Calu3 (cell line): ENCODE data around the gene C1QTNF2. TPM values are rescaled to one million over a fixed set of nuclear protein-coding genes. Genes with fewer than 3 reads are reported as not detected.
A peak's percentile ranks its signal among the peaks of the same experiment; 100 is the strongest.

Experiments
- Bru-seq: library from RNA; stranded (reverse); fragments of 400-500 nt; gene quantifications from one replicate; lab custom pipeline; 2021; lab: Mats Ljungman, UMichigan
- BruChase-seq, 2 experiments: library from RNA; stranded (reverse); fragments of 400-500 nt; gene quantifications; one replicate each; lab custom pipeline; 2021; lab: Mats Ljungman, UMichigan
- BruUV-seq: library from RNA; stranded (reverse); fragments of 400-500 nt; replicated peaks from 2 replicates; lab custom pipeline; 2021; lab: Mats Ljungman, UMichigan
- CTCF ChIA-PET: fragments of 300-600 bp; sonication (Branson Sonifier 250); formaldehyde crosslinking; loops from one replicate; lab custom pipeline; 2022; ENCODE audit warnings: antibody characterized with exemption; lab: Charles Lee
- DNase-seq: peaks from one replicate; pipeline ENCODE4 v3.0.0; 2022
- H3K27ac Mint-ChIP-seq: one replicate; pipeline ENCODE4 v1.8.0; 2022; ENCODE audit warnings: mixed read lengths; ENCODE audit not compliant: unreplicated experiment
- H3K27me3 Mint-ChIP-seq: one replicate; pipeline ENCODE4 v1.8.0; 2022; ENCODE audit warnings: mixed read lengths; ENCODE audit not compliant: unreplicated experiment
- H3K36me3 Mint-ChIP-seq: one replicate; pipeline ENCODE4 v1.8.0; 2022; ENCODE audit warnings: mild to moderate bottlenecking, moderate library complexity, mixed read lengths; ENCODE audit not compliant: insufficient read depth, unreplicated experiment
- H3K4me1 Mint-ChIP-seq: one replicate; pipeline ENCODE4 v1.8.0; 2022; ENCODE audit warnings: mild to moderate bottlenecking, low read depth, mixed read lengths; ENCODE audit not compliant: unreplicated experiment
- H3K4me3 Mint-ChIP-seq: one replicate; pipeline ENCODE4 v1.8.0; 2022; ENCODE audit warnings: mild to moderate bottlenecking, low read depth, moderate library complexity, mixed read lengths; ENCODE audit not compliant: unreplicated experiment
- H3K9me3 Mint-ChIP-seq: one replicate; pipeline ENCODE4 v1.8.0; 2022; ENCODE audit warnings: low read depth, mixed read lengths; ENCODE audit not compliant: unreplicated experiment
- CTCF ChIP-seq: fragments of 200-600 bp; IDR thresholded peaks from one replicate; pipeline ENCODE4 v1.8.0; 2022; ENCODE audit warnings: antibody characterized with exemption; ENCODE audit not compliant: unreplicated experiment
- intact Hi-C: fragments of 100-400 bp; cut with micrococcal nuclease; formaldehyde crosslinking; loops from one replicate; pipeline ENCODE4 v1.10.0; 2022; ENCODE audit not compliant: unreplicated experiment
- long read RNA-seq: library from polyadenylated mRNA; stranded (forward); transcript quantifications from one replicate; pipeline ENCODE4 v2.0.0, GENCODE V29; 2022
- total RNA-seq: library from RNA; stranded (reverse); gene quantifications from 2 replicates; pipeline ENCODE4 v1.2.3, GENCODE V29; 2022

C1QTNF2 gene, protein sequence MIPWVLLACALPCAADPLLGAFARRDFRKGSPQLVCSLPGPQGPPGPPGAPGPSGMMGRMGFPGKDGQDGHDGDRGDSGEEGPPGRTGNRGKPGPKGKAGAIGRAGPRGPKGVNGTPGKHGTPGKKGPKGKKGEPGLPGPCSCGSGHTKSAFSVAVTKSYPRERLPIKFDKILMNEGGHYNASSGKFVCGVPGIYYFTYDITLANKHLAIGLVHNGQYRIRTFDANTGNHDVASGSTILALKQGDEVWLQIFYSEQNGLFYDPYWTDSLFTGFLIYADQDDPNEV
- total RNA-seq (not detected in 2 replicates), Bru-seq, nascent RNA (percentile 8 among the genes with signal in this experiment), BruChase-seq, experiment 1, labeled RNA remaining after a 6-hour chase (percentile 20 among the genes with signal in this experiment), BruChase-seq, experiment 2, labeled RNA remaining after a 2-hour chase (percentile 13 among the genes with signal in this experiment)
- long read RNA-seq: 0 reads

- Mint-ChIP-seq H3K9me3 (peaks cover 2% of the 10 kb centered on the region), H3K27ac (no peak within 1 kb of the TSS), H3K27me3 (peaks cover 79% of the 10 kb centered on the region), H3K4me1 (peaks cover 9% of the 10 kb centered on the region), H3K36me3 (peaks cover 6% of the 10 kb centered on the region), H3K4me3 (peak within 1 kb of the TSS; percentile 71)
- intact Hi-C loops: no loop called here
- no peak for TF ChIP-seq CTCF
- DNase-seq: peak; percentile 32
- no TSS peak for BruUV-seq
- CTCF ChIA-PET: interaction anchor here (0.7 to 2.1 kb wide), 4 partner anchors 10 to 349 kb away, joined by 4 to 8 read pairs (median 5); partner anchors contain the start of gene FAM200C
These were observed at the start of gene C1QTNF2 for GRCh38 chr5:160369990-160370712. TSS of gene C1QTNF2 (minus strand) at chr5:160370626. CDS start at chr5:160355011, 15,615 bp downstream.

- no peak for DNase-seq
- Mint-ChIP-seq H3K4me3 (peak overlapping the region; percentile 95), H3K27me3 (no peaks in the 10 kb centered on the region), H3K27ac (peak overlapping the region; percentile 97), H3K9me3 (no peaks in the 10 kb centered on the region), H3K4me1 (peaks cover 84% of the 10 kb centered on the region), H3K36me3 (peaks cover 49% of the 10 kb centered on the region)
- intact Hi-C loops: loop anchor here (5.0 kb wide), 1 partner anchor 47 kb away; no protein-coding TSS in a partner anchor
- TF ChIP-seq CTCF: no peak
- CTCF ChIA-PET: interaction anchor here (2.3 kb wide), 1 partner anchor 48 kb away, joined by 6 read pairs; no protein-coding TSS in a partner anchor
- no TSS peak for BruUV-seq
These were observed 49.8 kb upstream of the C1QTNF2 start for GRCh38 chr5:160420331-160420610.

DNA sequence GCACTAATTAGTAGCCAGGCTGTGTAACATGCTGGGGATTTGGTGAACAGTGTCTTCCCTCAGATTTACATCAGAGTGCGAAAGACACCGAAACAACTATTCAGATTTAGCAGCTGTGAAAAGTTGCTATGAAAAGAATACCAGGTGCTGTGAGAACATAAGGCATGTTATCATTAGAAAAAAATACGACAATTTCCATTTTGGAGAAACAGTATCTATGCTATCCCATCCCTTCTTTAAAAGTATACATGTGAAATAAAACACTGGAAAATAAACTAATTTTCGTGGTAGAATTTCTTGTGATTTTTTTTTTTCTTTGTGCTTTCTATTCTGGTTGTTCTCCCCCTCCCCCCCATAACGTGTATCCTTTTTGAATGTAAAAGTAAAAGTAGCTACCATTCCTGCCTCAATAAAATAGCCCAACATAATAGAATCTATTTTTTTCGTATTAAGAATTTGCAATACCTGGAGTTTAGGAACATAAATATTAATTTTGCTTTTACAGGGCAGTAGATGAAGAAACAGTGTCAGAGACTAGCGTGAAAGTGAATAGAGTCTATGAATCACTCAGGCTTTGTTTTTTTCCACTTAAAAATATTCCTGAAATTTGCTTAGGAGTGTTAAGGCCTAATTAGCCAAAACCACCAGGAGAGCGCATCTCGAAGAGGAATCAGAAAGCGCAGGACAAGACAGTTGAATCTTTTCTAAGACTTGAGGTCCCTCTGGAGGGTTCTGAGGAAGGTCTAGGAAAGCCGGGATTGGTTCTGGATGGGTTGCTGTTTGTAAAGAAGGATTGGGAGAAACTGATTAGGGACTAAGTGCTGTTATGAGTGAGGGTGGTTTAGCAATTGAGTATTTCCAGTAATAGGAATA lies 49.3 kb upstream of the C1QTNF2 start:
- Mint-ChIP-seq H3K27ac (peak overlapping the region; percentile 97), H3K9me3 (no peaks in the 10 kb centered on the region), H3K4me1 (peaks cover 79% of the 10 kb centered on the region), H3K27me3 (no peaks in the 10 kb centered on the region), H3K4me3 (peak overlapping the region; percentile 95), H3K36me3 (peaks cover 45% of the 10 kb centered on the region)
- TF ChIP-seq CTCF: no peak
- DNase-seq: no peak
- BruUV-seq: no TSS peak
- intact Hi-C loops: loop anchor here (5.0 kb wide), 1 partner anchor 48 kb away; no protein-coding TSS in a partner anchor
- CTCF ChIA-PET: interaction anchor here (0.6 to 2.3 kb wide), 8 partner anchors 15 to 521 kb away, joined by 3 to 10 read pairs (median 4); no protein-coding TSS in a partner anchor
